Ramos (cell line): ENCODE measurements around the gene GIPC2.

Source experiments
- in situ Hi-C: fragments of 300-500 bp; cut with MboI; formaldehyde crosslinking; loops from one replicate; pipeline ENCODE4 v1.14.3; 2022; ENCODE audit warnings: low sequenced_read_pairs; ENCODE audit not compliant: unreplicated experiment

Gene GIPC2

DNA sequence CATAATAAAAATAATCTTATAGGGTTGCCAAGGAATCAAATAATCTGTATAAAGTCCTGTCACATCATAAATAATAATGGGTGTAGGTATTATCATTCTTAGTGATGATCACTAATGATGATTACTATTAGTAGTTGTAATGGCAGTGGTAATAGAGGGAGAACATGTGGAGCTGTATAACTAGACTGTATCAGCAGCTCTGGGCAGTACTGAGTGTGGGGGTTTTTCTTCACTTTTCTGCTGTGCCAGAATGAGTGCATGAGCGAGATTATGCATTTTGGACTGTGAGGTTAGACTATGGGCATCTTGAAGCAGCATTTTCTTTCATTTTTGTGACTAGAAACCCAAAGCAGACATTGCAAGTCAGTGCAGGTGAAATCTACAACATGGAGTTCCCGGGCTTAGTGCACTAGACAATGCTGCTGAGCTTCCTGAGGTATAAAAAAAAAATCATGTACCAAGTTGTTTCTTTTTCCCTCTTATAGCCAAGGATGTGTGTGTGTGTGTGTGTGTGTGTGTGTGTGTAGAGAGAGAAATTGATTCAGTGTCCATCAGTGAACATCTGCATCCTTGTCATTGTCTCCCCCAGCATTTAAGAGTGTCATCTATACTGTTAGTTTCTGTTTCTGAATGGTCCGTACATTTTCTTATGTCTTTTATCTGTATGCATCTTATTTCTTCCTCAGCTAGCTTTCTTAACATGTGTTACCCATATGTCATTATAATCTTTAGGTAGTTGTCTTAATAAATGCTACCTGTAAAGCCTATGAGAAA, 86.6 kb downstream of the GIPC2 start:
- in situ Hi-C loops = no loop called here

DNA sequence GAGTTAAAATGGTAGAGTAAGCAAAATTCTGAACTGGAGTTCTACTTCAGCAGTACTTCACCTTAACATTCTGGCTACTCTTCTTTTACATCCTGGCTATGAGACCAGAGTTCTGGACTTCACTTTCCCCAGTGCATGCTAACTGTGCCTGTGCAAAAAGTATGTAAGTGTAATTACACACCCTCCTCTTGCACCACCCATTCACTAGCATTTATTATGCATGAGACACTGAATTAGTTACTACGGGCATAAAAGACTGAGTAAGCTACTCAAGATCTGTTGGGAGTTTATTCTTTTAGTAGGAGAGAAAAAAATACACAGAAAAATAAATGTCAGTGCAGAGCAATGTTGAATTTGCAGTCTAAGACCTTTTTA, 87.2 kb downstream of the GIPC2 start:
- in situ Hi-C loops = no loop called here

DNA sequence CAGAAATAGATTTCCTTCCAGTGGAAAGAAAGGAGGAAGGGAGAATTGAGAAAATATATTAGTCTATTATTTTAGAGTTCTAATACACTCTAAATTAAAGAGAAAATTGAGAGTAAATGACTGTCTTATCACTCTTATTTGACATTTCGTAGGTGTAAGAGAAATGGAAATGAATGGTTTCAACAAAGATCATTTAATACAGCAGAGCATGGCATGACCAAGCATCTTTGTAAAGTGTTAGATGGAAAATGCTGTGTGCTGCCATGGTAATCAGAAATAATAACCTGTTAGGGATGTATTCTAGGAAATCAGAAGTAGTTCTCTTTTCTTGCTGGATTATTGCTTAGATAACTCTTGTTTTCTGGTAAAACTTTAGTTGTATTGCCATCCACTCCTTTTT, 90.9 kb downstream of the GIPC2 start:
- in situ Hi-C loops = loop anchor here (5.0 kb wide), 1 partner anchor 471 kb away; no protein-coding TSS in a partner anchor

DNA sequence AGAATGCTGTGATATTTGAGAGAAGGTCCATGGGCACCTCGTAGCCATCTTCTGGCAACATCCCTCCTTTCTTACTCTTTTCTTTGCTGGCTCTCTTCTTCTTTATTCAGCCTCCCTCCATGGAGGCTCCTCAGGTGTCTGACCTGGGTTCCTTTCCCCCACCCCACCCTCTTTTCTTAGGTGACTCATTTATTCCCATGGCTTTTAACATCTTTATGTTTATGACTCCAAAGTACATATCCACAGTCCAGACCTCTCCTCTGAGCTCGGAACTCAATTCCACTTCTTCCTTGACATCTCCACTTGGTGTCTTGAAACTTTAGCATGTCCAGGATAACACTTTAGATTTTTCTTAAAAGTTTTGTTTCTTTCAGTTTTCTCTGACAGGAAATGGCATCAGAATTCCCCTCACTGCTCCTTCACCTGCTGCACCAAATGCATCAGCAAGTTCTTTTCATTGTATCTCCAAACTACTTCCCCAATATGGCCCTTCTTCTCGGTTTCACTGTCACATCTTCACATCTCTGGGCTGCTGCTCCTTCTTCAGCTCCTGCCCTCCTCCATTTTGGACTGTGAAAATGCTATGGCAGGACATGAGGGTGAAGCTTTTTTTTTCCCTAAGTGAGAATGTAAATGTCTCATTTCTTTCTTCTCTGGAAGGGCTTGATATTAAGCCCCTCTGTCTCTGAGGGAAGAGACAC, 95.9 kb downstream of the GIPC2 start:
- in situ Hi-C loops = loop anchor here (10.0 kb wide), 1 partner anchor 533 kb away; no protein-coding TSS in a partner anchor

- in situ Hi-C loops = loop anchor here (10.0 kb wide), 1 partner anchor 532 kb away; no protein-coding TSS in a partner anchor
Observed at GRCh38 chr1:78142736-78143135, 97.0 kb downstream of the GIPC2 start.

- in situ Hi-C loops = loop anchor here (10.0 kb wide), 1 partner anchor 532 kb away; no protein-coding TSS in a partner anchor
Observed at GRCh38 chr1:78143152-78143551, 97.4 kb downstream of the GIPC2 start.

DNA sequence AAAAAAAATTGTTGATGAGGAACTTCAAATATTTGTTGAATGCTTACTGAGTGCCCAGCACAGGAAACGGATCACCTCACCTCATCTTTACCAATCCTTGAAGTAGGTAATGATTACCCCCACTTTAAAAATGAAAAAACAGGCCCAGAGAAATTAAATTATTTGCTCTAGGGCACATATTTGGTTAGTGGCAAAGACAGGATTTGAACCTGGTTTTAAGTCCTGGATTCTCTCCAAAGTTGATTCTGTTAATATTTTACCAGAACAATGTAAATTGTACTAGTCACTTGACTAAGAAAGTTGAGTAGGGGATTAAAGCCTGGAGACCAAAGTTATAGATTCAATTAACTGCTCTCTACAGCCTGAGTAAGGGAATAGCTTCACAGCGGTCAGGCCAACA, 97.9 kb downstream of the GIPC2 start:
- in situ Hi-C loops = loop anchor here (10.0 kb wide), 1 partner anchor 531 kb away; no protein-coding TSS in a partner anchor

DNA sequence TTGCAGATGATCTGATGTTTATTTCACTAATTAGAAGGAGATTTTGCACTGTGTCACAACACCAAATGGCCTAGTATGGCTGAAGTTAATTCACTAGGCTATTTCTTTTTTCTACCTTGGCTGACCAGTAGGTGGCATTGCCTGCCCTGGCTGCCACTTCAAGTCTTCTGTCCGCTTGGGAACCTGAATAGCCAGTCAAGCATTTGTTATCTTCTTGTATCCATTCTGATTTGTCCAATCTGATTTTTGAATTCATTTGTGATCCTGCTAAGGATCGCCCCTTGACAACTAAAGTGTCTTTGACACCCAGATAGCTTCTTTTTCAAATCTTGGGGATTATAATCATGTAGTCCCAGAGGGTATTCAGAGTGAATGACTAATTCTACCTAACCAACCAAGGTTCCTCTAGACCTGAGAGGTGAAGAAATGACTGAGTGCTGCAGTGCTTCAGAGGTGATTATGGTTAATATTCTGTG, 99.4 kb downstream of the GIPC2 start:
- in situ Hi-C loops = loop anchor here (10.0 kb wide), 1 partner anchor 530 kb away; no protein-coding TSS in a partner anchor

DNA sequence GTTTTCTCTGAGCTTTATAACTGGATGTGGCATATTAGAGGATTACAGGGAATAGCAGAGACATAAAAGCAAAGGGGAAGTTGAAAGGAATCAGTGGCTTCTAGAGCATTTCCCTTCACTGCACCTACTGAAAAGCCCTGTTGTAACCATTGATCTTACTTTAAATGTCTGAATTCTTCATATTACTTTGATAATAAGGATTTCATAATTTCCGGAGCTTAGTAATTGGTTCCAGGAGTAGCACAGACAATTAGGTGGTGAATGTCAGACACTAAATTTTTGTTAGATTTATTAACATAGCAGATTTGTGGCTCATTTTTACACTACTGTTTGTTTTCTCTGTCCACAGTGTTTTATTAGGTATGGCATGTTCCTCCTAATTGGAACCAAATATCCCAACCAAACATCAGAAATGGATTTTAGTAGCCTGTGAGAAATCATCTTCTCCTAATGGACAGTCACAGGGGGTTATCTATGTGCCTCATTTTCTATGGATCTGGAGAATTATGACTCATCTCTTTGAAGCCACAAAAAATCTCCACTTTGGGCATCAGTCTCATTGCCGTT, 100.5 kb downstream of the GIPC2 start:
- in situ Hi-C loops = loop anchor here (10.0 kb wide), 1 partner anchor 529 kb away; no protein-coding TSS in a partner anchor

DNA sequence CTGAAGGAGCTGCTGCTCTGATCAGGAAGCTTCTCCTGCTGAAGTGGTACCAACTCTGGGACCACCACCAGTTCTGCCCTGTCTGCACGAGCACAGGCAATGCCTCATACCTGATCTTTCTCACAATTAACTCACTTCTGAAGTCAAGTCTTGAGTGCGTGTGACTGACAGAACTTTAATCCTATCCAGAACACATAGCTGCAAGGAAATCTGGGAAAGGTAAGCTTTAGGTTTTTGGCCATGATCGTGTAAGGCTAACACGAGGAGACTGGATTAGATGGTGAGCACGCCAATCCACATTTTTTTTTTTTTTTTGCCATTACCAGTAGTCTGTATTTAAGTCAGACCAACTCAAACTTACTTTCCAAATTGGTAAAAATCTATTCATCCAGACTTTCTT, 101.3 kb downstream of the GIPC2 start:
- in situ Hi-C loops = loop anchor here (10.0 kb wide), 1 partner anchor 528 kb away; no protein-coding TSS in a partner anchor

GRCh38 chr1:78153092-78153736, 107.4 kb downstream of the GIPC2 start:
- in situ Hi-C loops = no loop called here

- in situ Hi-C loops = no loop called here
Observed at GRCh38 chr1:78155121-78155520, 109.4 kb downstream of the GIPC2 start.

- in situ Hi-C loops = no loop called here
Observed at GRCh38 chr1:78156805-78157521, 111.2 kb downstream of the GIPC2 start.

DNA sequence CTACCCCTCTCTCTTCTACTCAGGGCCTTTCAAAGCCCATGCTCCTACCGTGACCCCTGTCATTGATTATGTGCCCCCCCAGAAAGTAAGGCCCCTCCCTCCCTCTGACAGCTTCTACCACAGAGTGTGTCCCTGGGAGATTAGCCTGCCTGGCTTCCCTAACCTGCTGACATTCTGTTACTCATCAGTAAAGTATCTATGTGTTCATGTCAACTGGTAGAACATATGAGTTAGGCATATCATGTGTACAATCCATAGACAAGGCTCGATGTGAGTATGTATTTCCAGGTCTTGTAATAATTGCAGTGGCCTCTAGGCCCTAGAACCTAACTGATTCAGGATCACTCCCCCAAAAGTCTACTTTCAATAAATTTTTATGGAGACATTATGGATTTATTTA, 120.0 kb downstream of the GIPC2 start:
- in situ Hi-C loops = no loop called here

GRCh38 chr1:78168306-78168705, 122.5 kb downstream of the GIPC2 start:
- in situ Hi-C loops = no loop called here

- in situ Hi-C loops = no loop called here
Observed at GRCh38 chr1:78170859-78171258, 125.1 kb downstream of the GIPC2 start.

DNA sequence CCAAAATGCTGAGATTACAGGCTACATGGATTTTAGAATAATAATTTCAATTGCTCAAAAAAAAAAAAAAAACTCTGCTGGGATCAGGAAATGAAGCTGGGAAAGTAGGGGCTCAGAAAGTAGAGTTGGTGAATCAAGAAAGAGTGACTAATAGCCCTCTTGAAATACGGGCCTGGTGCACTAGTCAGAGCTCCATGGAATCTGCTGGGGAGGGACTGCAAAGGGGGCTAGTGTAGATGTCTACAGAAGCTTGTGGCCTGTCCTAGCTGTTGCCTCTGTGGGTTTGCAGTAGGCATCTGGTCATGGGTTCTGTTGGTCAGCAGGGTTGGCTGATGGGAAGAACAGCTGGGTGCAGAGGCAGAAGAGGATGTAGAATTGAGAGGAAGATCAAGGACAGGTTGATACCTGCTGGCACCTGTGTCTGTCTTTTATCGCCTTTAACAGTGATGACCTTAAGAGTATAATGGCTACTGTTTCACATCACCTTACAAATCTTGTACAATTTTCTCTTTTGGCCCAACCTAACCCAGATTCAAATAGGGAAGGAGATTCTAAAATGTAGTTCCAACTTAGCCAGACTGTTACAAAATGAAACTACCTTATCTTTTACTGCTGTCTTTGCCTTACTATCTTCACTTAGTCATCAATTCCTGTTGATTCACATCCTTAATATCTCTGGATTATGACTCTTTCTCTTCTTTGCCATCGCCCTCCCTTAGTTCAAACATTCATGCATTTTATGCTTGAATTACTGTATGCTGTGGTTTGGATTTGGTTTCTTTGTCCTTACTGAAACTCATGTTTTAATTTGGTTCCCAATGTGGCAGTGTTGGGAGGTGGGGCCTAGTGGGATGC, 126.2 kb downstream of the GIPC2 start:
- in situ Hi-C loops = no loop called here

GRCh38 chr1:78176448-78176847, 130.7 kb downstream of the GIPC2 start:
- in situ Hi-C loops = no loop called here
